Fibroblast of skin of left quadriceps (primary cell): ENCODE measurements around the gene RIMBP3C.
"Not testable (repeated sequence)": the region's sequence is repeated elsewhere in the genome, so short reads cannot be mapped to it uniquely, and the experiment has no call there.

Source experiments
- DNase-seq, 2 experiments: peaks; one replicate each; pipeline ENCODE4 v3.0.0-alpha.2; 2013; ENCODE audit warnings: low read depth in 2 of 2

The RIMBP3C gene

GRCh38 chr22:21573293-21573734 is 22.1 kb upstream of the RIMBP3C start:
- no peak for DNase-seq

GRCh38 chr22:21571679-21572078 is 20.4 kb upstream of the RIMBP3C start:
- DNase-seq, result no peak

GRCh38 chr22:21570398-21570797 is 19.1 kb upstream of the RIMBP3C start:
- no peak for DNase-seq

DNA sequence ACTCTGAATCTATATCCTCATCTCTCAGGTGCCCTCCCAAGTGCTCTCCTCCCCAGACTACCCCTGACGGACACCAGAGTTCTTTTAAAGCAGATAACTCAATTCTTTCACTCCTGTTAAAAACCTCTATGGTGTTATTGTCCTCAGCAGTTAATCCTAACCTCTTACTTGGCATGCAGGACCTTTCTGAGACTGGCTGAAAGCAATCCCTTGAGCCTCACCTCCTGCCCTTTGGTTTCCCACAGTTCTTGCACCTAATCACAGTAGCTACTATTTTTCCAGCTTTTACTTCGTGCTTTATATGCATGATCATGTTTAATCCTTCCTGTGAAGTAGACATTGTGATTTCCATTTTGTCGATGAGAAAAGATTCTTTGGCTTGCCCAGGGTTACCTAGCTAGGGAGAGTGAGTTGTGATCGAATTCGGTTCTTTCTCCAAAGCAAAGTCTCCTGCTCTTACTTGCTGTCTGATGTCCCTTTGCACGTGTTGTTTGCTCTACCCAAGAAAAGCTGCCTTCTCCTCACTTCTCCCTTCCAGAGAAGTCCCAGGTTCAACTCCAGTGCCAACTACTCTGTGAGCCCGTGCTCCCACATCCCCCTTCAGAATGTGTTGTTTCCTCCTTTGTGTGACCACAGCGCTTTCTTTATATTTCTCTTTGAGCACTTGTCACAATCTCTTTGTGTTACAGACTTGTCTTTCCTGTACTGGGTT is 18.4 kb upstream of the RIMBP3C start:
- DNase-seq, result no peak

GRCh38 chr22:21569076-21569427 is 17.8 kb upstream of the RIMBP3C start:
- DNase-seq, result not testable (repeated sequence)

DNA sequence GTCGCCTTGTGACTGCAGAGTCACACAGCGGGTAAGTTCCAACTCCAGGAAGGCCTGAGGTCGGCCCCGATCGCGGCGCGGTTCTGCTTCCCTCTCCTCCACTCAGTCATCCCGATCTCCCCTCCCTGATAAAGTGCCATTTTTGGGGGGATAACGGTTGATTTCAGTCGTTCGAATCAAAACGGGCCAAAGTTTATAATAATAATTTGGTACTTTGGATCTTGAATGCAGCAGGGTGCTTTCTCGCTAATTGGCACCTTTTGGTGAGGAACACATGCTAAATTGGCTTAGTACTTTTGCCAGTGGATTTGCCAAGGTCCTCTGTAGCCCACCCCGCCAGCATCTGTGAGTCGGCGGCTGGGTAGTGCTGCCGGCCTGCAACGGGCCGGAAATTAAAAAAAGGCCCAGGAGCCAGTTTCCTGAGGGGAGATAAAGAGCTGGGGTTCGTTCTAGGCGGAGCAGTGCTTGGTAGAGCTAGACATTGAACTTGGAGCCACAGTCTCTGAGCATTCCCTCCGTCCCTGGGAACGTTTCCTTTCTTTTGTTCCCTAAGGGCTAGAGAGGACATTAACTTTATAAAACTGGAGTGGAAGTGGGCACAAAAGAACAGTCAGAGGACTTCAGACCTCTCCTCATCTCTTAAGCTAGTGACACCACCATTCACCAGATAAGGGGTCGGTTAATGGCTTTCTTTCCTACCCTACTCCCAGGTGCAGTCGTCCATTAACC is 17.2 kb upstream of the RIMBP3C start:
- no peak for DNase-seq

DNA sequence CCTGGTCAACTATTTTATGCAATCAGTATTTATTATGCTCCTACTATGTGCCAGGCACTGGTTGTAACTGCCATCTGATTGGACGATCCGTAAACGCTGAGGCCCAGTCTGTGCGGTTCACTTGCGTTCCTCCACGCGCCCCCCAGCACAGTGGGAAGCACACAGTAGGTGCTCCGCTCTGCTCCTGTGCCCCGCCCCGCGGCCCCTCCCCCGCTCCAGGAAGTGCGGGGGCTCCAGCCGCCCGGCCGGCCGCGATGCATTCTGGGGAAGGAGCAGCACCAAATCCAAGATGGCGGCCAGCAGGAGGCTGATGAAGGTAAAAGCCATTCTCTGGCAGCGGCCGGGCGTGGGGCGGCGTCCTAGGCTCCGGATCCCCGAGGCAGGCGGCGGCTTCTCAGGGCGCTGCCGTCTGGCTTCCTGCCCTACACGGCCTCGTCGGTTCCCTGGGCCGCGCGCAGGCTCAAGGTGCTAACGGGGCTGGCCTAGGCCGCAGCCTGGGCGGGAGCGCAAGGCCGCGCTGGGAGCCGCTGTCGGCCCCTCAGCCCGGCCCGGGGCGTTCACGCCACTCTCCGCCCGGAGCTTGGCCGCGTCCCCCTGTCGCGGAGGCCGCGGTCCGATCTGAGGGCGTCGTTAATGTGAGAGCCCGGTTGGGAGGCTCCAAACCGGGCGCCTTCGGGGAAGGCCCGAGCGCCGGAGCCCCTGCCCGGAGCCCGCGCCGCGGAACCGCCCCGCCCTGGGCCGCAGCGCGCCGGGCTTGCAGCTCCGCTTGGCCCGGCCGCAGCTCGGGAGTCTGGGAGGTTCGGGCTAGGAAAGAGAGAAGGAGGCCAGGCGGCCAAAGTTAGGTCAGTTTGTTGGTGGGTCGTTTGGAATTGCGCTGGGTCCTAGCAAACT is 16.4 kb upstream of the RIMBP3C start, which contains the start of gene UBE2L3:
UBE2L3 (plus strand) TSS at position 259 of the 891 bp plus-strand sequence; CDS start at position 290, 31 bp downstream.
- peak; percentile 38 to 54 for DNase-seq

DNA sequence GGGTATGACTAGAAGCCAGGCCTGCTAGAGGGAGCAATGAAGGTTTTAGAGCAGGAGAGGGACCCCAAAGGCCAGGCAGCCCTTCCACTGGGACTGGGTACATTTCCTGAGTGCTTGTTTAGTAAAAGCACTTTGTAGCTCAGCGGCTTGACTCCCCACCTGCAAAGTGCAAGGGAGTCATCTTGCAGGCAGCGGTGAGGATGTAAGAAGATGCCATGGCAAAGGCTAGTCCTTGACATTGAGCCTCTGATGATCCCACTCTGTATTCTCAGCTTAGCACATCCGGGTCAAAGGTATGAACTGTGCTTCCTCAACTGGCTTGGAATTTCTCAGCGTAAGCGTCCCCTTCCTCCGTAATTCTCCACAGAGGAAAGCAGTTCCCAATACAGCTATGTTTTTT is 13.2 kb upstream of the RIMBP3C start:
- no peak for DNase-seq

GRCh38 chr22:21563912-21564311 is 12.7 kb upstream of the RIMBP3C start:
- no peak for DNase-seq

- not testable (repeated sequence) for DNase-seq
Measured at GRCh38 chr22:21560657-21561056, 9.4 kb upstream of the RIMBP3C start.

GRCh38 chr22:21559345-21560125 is 8.3 kb upstream of the RIMBP3C start:
- not testable (repeated sequence) for DNase-seq

GRCh38 chr22:21550678-21551047 is 598 bp downstream of the RIMBP3C start:
- not testable (repeated sequence) for DNase-seq

GRCh38 chr22:21550008-21550677 is 1.1 kb downstream of the RIMBP3C start:
- DNase-seq, result not testable (repeated sequence)

- DNase-seq, result not testable (repeated sequence)
Measured at GRCh38 chr22:21549558-21549957, 1.7 kb downstream of the RIMBP3C start.

DNA sequence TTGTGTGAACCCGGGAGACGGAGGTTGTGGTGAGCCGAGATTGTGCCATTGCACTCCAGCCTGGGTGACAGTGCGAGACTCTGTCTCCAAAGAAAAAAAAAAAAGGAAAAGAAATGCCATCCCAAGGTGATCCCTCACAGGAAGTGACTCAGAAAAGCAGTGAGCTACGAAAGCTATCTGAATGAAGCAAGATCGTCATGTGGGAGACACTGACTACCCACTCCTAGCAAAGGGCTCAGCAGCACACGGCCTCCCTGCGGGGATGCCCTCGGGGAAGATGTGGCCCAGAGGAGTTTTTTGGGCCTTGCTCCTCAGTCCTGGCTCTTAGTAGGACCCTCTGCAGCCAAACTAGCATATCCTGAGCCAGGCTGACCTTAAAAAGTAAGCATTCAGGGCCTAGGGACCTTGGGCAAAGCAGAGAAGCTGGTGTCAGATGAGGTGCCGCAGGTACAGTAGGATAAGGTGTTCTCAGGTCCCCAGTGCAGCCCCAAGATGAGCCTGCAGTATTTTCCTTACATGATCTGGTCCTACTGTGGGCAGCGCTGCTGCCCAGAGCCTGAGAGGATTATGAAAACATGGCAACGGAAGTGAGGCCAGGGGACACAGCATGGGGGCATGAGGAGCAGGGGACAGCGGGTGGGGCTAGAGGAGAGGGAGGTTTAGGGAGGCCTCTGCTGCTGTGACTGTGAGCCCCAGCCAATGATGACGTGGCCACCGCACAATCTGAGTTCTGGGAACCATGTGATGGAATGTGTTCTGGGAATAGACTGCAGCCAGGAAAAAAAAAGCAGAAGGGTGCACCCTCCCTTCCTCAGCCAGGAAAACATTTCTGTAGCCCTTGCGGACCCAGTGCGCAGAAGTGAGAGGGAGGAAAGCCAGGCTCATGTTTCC is 6.6 kb downstream of the RIMBP3C start:
- not testable (repeated sequence) for DNase-seq

GRCh38 chr22:21539862-21540261 is 11.4 kb downstream of the RIMBP3C start:
- not testable (repeated sequence) for DNase-seq

GRCh38 chr22:21532863-21533648 is 18.2 kb downstream of the RIMBP3C start:
- DNase-seq, result not testable (repeated sequence)

DNA sequence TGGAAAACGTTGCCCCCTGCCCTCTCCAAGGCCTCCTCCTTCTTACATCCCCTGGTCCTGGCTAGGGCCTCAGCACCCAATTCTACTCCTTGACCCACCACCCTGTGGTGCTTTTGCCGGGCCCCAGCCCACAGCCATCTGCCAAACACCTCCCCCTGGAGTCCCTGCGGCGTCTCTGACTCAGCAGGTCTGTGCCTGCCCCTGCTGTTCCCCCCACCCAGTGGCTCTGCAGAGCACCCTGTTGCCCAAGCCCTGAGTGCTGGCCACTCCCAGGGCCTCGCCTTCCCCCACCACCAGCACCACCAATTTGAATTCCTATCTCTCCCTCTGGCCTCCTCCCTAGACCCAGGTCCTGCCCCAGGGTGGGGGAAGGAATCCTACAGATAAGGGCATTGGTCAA is 19.7 kb downstream of the RIMBP3C start:
- not testable (repeated sequence) for DNase-seq
